ENCODE results near the gene UBIAD1. TPM values are rescaled to one million over a fixed set of nuclear protein-coding genes. Genes with fewer than 3 reads are reported as not detected.
"Not testable (repeated sequence)": the region's sequence is repeated elsewhere in the genome, so short reads cannot be mapped to it uniquely, and the experiment has no call there.

Gene UBIAD1
- total RNA-seq, 1 experiment from 2014 or later = 9.6 TPM

DNA sequence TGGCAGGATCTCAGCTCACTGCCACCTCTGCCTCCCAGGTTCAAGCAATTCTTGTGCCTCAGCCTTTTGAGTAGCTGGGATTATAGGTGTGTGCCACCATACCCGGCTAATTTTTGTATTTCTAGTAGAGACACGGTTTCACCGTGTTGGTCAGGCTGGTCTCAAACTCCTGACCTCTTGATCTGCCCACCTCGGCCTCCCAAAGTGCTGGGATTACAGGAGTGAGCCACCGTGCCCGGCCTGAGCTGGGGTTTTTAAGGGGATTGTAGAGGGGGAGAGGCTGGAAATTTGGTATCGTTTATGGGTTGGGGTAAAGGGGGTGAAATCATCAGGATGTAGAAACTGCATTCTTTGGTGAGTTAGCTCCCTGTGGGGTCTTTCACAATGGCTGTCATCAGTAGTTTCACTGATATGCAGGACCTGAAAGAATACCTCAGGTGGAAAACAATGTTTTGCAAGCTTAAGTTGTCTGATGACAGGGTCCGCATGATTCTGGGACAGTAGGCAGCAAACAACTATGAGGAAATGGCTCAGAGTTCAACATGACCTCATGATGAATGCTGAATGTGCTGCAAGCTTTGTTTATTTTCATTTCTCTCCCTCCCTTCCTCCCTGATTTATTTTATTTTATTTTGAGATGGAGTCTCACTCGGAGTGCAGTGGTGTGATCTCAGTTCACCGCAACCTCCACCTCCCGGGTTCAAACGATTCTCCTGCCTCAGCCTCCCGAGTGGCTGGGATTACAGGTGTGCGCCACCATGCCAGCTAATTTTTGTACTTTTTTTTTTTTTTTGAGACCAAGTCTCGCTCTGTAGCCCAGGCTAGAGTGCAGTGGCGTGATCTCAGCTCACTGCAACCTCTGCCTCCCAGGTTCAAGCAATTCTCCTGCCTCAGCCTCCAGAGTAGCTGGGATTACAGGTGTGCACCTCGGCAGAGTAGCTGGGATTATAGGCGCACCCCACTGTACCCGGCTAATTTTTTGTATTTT lies 5.4 kb upstream of the UBIAD1 start:
- DNase-seq (ENCODE audit: low read depth, low spot score); in situ Hi-C loops (cut with HindIII; ENCODE audit: low pct_unique_long_range_greater_than_20kb, low sequenced_read_pairs): not testable (repeated sequence)

DNA sequence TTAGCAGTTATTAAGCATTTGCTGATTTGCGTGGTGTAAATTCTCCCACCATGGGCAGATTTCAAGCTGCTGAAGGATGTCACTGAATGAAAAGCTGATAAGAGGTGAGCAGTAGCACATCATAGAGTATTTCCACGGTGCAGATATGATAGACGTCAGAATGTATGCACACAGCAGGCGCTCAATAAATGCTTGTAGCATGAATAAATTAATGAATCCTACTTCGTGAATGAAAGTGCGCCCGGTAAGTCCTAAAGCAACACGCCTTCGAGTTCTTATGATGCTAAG lies 510 bp upstream of the UBIAD1 start:
- in situ Hi-C loops (cut with HindIII; ENCODE audit: low pct_unique_long_range_greater_than_20kb, low sequenced_read_pairs) = no loop called here
- no peak for DNase-seq (ENCODE audit: low read depth, low spot score)

DNA sequence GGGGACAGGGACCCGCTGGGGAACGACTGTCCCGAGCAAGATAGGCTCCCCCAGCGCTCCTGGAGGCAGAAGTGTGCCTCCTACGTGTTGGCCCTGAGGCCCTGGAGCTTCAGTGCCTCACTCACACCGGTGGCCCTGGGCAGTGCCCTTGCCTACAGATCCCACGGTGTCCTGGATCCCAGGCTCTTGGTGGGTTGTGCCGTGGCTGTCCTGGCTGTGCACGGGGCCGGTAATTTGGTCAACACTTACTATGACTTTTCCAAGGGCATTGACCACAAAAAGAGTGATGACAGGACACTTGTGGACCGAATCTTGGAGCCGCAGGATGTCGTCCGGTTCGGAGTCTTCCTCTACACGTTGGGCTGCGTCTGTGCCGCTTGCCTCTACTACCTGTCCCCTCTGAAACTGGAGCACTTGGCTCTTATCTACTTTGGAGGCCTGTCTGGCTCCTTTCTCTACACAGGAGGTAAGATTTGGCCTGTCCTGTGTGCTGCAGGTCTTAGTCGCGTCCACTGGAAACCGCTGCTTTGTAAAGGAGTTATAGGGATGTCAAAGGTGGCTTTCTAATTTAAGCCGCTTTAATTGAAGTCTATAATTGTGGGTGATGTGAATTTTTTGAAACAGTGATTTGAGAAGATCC lies 717 bp downstream of the UBIAD1 start:
- in situ Hi-C loops (cut with HindIII; ENCODE audit: low pct_unique_long_range_greater_than_20kb, low sequenced_read_pairs) = no loop called here
- no peak for DNase-seq (ENCODE audit: low read depth, low spot score)

DNA sequence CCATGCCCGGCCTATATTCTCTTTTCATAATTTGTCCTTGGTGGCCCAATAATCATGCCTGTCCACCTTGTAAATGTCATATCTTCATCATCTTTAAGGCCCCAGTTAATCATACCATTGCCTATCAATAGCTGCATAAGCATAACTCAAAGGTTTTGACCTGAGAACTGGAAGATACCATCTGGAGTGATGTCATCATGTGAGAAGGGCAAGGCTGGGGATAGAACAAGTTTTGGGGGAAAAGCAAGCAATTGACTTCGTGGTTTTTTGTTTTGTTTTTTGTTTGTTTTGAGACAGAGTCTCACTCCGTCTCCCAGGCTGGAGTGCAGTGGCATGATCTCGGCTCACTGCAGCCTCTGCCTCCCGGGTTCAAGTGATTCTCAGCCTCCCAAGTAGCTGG lies 6.2 kb downstream of the UBIAD1 start:
- in situ Hi-C loops (cut with HindIII; ENCODE audit: low pct_unique_long_range_greater_than_20kb, low sequenced_read_pairs) = no loop called here
- DNase-seq (ENCODE audit: low read depth, low spot score) = no peak

DNA sequence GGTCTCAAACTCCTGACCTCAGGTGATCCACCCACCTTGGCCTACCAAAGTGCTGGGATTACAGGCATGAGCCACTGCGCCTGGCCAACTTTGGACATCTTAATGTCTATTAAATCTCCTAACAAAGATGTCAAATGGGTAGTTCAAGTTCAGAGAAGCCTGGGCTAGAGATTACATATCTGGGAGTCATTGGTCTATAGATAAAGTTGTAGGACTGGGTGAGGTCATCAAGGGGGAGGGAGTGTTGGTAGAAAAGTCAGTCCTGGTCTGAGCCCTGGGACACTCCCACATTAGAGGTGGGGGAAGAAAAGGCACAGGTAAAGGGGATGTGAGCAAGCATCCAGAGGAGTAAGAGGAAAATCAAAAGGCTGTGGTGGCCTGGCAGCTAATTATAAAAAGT lies 6.6 kb downstream of the UBIAD1 start:
- in situ Hi-C loops (cut with HindIII; ENCODE audit: low pct_unique_long_range_greater_than_20kb, low sequenced_read_pairs) = no loop called here
- DNase-seq (ENCODE audit: low read depth, low spot score) = no peak

DNA sequence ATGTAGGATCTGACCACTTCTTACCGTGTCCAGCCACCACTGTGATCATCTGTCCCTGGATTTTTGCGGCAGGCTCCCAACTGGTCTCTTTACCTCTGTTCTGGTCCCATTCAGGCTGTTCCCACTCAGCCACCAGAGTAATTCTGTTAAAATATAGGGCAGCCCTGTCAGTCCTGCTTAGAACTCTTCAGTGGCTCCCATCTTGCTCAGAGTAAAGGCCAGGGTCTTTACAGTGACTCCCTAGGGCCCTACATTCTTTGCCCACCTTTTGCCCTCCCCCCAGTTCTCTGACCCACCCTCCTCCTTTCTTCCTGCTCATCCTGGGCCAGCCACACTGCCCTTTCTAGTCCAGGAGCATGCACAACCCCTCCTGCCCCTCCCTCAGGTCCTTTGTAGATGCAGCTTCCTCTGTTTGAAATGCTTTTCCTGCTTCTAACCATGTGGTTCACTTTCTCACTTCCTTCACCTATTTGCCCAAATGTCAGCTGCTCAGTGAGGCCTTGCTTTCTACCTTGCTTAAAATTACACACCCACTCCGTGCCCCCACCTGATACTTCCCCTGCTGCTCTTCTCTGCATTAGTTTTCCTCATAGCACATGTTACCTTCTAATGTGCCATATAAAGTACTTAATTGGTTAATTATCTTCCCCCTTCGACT lies 7.8 kb downstream of the UBIAD1 start:
- DNase-seq (ENCODE audit: low read depth, low spot score) = no peak
- in situ Hi-C loops (cut with HindIII; ENCODE audit: low pct_unique_long_range_greater_than_20kb, low sequenced_read_pairs) = no loop called here

DNA sequence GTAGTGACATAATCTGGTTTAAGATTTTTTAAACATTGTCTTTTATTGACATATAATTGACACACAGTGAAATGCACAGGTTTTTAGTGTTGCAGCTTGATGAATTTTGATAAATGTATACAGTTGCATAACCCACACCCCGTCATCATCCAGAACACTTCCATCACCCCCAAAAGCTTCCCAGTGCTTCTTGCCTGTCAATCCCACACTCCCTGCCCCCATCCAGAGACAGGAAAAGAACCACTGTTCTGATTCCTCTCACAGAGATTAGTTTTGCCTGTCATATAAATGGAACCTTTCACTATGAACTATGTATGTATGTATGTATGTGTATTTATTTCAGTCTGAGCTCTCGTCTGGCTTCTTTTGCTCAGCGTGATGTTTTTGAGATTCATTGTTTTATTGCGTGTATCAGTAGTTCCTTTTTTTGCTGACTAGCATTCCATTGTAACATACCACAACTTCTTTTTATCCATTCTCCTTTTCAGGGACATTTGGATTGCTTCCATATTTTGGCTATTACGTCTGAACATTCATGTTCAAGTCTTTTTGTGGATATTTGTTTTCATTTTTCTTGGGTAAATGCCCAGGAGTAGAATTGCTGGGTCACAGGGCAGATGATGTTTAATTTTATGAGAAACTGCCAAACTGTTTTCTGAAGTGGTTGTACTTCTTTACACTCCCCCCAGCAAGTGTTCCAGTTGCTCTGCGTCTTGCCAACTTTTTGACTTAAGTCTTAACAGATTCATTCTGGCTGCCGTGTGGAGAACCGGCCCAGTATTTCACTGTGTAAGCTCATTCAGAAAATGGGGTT lies 8.7 kb downstream of the UBIAD1 start:
- DNase-seq (ENCODE audit: low read depth, low spot score) = no peak
- in situ Hi-C loops (cut with HindIII; ENCODE audit: low pct_unique_long_range_greater_than_20kb, low sequenced_read_pairs) = no loop called here

DNA sequence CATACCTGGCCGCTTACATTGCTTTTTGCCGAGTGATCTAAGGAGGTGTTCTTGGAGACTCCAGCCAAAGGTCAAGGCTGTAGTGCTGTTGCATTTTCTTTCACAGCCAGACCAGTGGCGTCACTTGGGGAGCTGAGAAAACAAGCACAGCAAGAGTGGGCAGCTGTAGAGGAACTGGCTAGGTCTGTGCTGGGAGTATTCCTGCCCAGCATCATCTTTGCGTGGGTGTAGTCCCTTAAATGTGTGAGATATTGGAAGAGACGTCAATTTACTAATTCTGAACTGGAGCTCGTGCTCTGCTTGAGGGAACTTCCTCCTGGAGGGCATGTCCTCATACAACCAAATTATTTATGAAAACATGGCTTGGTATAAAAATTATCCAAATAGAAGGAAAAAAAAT lies 10.2 kb downstream of the UBIAD1 start:
- no peak for DNase-seq (ENCODE audit: low read depth, low spot score)
- in situ Hi-C loops (cut with HindIII; ENCODE audit: low pct_unique_long_range_greater_than_20kb, low sequenced_read_pairs) = no loop called here

DNA sequence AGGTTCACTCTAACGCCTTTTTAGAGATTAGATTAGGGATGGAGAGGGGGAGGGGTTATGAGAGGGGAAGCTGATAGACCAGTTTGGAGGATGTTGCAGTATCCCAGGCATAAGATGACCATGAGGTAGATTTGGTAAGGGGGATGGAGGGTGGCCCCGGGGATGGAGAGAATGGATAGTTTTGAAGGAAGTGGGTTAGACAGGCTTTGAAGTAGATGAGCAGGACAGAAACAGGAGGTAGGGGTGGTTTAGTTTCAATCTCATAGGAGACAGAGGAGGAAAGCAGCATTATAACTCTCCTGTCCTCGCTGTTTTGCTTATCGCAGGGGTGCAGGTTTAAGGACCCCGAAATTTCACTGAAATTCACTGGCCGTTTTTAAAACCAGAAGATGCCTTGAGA lies 11.8 kb downstream of the UBIAD1 start:
- in situ Hi-C loops (cut with HindIII; ENCODE audit: low pct_unique_long_range_greater_than_20kb, low sequenced_read_pairs) = no loop called here
- no peak for DNase-seq (ENCODE audit: low read depth, low spot score)

DNA sequence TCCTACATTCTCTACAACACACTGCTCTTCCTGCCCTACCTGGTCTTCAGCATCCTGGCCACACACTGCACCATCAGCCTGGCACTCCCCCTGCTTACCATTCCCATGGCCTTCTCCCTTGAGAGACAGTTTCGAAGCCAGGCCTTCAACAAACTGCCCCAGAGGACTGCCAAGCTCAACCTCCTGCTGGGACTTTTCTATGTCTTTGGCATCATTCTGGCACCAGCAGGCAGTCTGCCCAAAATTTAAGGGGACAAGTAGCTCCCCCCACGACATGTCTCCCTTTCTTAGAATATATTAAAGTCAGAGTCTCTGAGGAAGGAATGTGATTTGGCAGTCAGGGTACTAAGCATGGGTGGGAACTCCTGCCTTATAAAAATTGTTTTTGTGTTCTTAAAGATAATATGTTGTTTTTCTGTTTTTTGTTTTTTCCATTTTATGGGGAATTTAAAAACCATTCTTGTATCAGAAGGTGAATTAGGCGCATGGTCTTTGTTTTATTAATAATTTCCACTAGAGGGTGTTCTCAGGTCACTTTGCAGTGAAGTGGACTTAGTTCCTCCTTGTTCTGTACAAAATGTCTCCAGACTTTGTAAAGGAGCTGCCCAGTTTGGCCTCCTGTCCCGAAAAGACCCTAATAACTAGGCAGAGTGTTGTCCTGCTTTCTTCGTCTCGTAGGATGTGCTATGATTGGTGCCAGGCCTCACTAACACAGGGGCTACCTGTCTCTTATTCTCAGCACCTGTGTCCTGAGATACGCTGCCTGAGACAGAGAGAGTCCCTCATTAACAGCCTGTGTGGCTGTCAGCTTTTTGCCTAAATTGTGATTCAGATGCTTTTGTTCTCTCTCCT lies 13.1 kb downstream of the UBIAD1 start:
- in situ Hi-C loops (cut with HindIII; ENCODE audit: low pct_unique_long_range_greater_than_20kb, low sequenced_read_pairs) = no loop called here
- DNase-seq (ENCODE audit: low read depth, low spot score) = peak; percentile 12

DNA sequence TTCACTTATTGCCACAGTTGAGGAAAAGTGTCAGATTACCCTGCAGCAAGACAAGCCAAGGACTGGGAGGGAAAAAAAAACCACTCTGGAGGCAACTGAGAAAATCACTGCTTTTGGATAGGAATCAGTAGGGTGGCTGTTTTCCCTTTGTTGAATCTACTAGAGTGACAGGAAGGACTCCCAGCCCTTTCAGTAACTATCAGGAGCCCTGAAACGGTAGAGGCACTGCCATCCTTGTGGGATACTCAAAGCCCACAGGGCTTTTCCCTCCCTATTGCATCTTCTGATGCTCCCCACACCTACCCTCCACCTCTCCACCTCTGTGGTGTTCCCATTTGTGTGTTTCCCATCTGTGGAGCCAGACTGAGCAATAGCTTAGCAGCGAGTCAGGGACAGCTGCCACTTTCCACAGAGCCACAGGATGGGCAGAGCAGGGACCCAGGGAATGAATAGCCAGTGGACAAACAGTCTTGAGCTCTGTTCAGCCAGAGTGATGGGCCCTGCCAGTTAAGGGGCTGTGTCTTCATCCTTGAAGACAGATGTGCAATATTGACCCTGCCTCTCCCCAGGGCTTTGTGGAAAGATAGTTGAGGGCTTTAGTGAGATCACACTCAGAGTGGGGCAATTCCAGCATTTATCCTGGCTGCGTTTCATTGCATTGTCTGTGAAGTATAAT lies 13.9 kb downstream of the UBIAD1 start:
- in situ Hi-C loops (cut with HindIII; ENCODE audit: low pct_unique_long_range_greater_than_20kb, low sequenced_read_pairs) = no loop called here

DNA sequence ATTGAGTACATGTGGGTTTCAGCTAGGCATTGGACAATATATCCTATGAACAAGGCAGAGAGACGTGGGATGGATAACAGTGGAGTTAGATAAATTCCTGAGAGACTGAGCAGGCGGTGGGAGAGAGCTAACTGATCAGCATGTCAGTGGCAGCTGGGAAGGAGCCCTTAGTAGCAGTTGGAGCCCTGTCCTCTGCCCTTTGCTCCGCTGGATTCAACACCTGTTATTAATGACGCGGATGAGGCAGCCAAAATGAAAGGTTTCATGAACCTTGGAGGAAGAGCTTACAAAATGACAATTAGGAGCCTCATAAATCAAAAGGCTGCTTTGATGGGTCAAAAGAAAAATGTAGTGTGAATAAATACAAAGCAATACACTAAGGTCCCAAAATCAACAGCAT lies 16.1 kb downstream of the UBIAD1 start:
- no peak for DNase-seq (ENCODE audit: low read depth, low spot score)
- in situ Hi-C loops (cut with HindIII; ENCODE audit: low pct_unique_long_range_greater_than_20kb, low sequenced_read_pairs) = no loop called here

More for the DNA sequence above, 13.9 kb downstream of the UBIAD1 start:
- DNase-seq (ENCODE audit: low read depth, low spot score) = no peak

DNA sequence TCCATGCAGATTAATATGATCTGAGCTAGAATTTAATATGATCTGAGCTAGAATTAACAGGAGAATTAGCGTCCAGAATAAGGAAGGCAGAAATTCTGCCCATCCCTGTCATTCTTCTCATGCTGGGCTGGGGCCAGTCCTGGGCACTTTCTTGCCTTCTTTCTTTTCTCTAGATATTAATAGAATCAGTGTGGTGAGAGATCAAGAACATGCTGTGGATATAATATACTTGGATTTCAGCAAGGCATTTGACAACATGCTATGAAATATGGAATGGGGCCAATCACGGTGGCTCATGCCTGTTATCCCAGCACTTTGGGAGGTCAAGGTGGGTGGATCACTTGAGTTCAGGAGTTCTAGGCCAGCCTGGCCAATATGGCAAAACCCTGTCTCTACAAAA lies 18.1 kb downstream of the UBIAD1 start:
- in situ Hi-C loops (cut with HindIII; ENCODE audit: low pct_unique_long_range_greater_than_20kb, low sequenced_read_pairs) = no loop called here
- DNase-seq (ENCODE audit: low read depth, low spot score) = no peak

DNA sequence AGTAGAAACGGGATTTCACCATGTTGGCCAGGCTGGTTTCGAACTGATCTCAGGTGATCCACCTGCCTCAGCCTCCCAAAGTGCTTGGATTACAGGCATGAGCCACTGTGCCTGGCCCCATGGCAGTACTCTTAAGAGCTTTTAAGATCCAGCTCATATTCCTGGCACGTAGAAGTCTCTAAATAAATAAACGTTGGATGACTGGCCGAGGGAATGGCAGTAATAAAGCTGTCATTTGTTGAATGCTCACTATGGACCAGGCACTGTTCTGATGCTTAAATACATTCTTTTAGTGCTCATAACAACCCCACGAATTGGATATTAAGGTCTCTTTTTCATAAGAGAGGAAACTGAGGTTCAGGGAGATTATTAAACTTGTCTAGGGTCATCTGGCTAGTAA lies 20.9 kb downstream of the UBIAD1 start:
- in situ Hi-C loops (cut with HindIII; ENCODE audit: low pct_unique_long_range_greater_than_20kb, low sequenced_read_pairs) = no loop called here
- DNase-seq (ENCODE audit: low read depth, low spot score) = no peak

DNA sequence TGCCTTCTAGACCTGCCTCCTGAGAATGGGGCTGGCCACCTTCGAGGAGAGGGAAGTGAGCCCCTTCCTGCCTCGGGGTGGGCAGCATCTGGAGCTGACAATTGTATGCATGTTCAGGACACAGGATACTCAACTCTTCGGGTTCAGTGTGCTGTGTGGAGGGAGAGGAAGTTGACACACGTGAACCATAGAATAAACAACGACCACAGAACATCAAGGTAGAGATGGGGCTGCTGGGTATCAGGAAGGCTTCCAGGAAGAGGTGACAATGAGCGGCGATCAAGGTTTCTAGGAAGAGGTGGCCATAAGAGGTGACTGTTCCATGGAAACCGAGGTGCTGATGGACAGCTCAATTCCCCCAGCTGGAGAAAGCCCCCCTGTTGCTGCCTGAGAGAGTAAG lies 22.0 kb downstream of the UBIAD1 start:
- DNase-seq (ENCODE audit: low read depth, low spot score) = no peak
- in situ Hi-C loops (cut with HindIII; ENCODE audit: low pct_unique_long_range_greater_than_20kb, low sequenced_read_pairs) = no loop called here

DNA sequence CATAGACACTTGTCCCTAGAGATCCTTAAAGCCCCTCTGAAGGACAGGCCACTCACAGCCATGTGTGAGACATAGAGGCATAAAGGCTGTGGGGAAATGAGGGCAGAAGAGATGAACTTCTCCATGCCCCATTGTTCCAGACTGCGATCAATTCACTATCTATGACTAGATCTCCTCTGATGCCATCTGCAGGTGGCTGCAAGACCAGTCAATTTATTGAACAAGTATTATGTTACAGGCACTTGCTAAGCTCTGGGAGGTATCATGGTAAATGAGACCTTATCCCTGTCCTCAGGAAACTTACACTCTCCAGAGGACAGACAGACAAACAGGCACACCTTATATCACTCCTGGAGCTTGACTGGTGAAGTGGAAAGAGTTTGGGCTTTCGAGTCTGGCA lies 22.9 kb downstream of the UBIAD1 start:
- in situ Hi-C loops (cut with HindIII; ENCODE audit: low pct_unique_long_range_greater_than_20kb, low sequenced_read_pairs) = no loop called here
- DNase-seq (ENCODE audit: low read depth, low spot score) = no peak

DNA sequence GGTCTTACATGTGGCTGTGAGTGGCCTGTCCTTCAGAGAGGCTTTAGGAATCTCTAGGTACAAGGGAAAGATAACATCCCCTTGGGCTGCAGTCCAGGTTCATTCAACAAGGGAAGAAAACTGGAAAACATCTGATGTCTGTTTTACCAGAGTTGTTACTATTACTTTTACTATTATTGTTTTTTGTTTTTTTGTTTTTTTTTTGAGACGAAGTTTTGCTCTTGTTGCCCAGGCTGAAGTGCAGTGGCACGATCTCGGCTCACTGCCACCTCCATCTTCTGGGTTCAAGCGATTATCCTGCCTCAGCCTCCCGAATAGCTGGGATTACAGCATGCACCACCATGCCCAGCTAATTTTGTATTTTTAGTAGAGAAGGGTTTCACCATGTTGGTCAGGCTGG lies 24.8 kb downstream of the UBIAD1 start:
- in situ Hi-C loops (cut with HindIII; ENCODE audit: low pct_unique_long_range_greater_than_20kb, low sequenced_read_pairs); DNase-seq (ENCODE audit: low read depth, low spot score): not testable (repeated sequence)
